OCI-LY1 (cell line): Measurements from ENCODE around the gene ZGRF1.
"Not testable (repeated sequence)": the region's sequence is repeated elsewhere in the genome, so short reads cannot be mapped to it uniquely, and the experiment has no call there.

Source experiments
- EZH2 ChIP-seq: fragments of 200-600 bp; sonication (generic), shearing (Covaris generic); IDR thresholded peaks from 2 replicates; pipeline ENCODE4 v1.8.0; 2017; ENCODE audit warnings: borderline replicate concordance, mixed run types, mild to moderate bottlenecking, antibody characterized with exemption, low read length, moderate library complexity, mixed read lengths
- TF ChIP-seq, protein P1 (sequence below): fragments of 200-600 bp; sonication (generic), shearing (Covaris generic); IDR thresholded peaks from 2 replicates; pipeline ENCODE4 v1.5.1; 2017; ENCODE audit warnings: mild to moderate bottlenecking, antibody characterized with exemption, low read length, moderate library complexity, mixed read lengths

DNA sequence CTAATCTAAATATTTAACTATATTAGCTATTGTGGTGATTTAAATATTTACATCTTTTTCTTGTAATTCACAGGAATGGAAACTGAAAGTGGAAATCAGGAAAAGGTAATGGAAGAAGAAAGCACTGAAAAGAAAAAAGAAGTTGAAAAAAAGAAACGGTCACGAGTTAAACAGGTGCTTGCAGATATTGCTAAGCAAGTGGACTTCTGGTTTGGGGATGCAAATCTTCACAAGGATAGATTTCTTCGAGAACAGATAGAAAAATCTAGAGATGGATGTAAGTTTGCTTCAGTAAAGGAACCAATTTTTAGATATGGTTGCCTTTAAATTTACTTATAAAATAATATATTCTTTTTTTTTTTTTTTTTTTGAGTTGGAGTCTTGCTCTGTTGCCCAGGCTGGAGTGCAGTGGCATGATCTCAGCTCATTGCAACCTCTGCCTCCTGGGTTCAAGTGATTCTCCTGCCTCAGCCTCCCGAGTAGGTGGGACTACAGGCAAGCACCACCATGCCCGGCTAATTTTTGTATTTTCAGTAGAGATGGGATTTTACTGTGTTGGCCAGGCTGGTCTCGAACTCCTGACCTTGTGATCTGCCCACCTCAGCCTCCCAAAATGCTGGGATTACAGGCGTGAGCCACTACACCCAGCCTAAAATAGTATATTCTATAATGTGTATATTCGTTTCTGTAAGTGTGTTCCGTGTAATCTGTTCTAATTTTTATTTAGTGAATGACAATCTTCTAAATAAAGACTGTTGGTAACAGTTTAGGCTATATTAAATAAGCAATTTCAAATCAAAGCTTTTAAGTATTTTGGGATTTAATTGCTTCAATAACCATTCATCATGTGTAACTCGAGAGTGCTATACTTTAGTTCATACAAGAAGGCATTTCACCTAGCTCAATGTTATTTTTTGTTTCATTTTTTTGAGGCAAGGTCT, 8.2 kb upstream of the ZGRF1 start:
- TF ChIP-seq, protein P1, sequence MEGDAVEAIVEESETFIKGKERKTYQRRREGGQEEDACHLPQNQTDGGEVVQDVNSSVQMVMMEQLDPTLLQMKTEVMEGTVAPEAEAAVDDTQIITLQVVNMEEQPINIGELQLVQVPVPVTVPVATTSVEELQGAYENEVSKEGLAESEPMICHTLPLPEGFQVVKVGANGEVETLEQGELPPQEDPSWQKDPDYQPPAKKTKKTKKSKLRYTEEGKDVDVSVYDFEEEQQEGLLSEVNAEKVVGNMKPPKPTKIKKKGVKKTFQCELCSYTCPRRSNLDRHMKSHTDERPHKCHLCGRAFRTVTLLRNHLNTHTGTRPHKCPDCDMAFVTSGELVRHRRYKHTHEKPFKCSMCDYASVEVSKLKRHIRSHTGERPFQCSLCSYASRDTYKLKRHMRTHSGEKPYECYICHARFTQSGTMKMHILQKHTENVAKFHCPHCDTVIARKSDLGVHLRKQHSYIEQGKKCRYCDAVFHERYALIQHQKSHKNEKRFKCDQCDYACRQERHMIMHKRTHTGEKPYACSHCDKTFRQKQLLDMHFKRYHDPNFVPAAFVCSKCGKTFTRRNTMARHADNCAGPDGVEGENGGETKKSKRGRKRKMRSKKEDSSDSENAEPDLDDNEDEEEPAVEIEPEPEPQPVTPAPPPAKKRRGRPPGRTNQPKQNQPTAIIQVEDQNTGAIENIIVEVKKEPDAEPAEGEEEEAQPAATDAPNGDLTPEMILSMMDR: not testable (repeated sequence)
- not testable (repeated sequence) for TF ChIP-seq EZH2
